HEK293T (cell line): ENCODE results near the gene C10orf67.

Experiments
- FOXK2 ChIP-seq: fragments of 450-650 bp; IDR thresholded peaks from 2 replicates; pipeline ENCODE4 v1.6.1; 2016; ENCODE audit warnings: mild to moderate bottlenecking
- FOXM1 ChIP-seq: fragments of 450-650 bp; IDR thresholded peaks from 2 replicates; pipeline ENCODE4 v1.6.1; 2017; ENCODE audit warnings: mild to moderate bottlenecking, borderline replicate concordance
- SP1 ChIP-seq: fragments of 450-650 bp; IDR thresholded peaks from 2 replicates; pipeline ENCODE4 v1.6.1; 2017
- SUZ12 ChIP-seq: fragments of 450-650 bp; IDR thresholded peaks from 2 replicates; pipeline ENCODE4 v1.6.1; 2016; ENCODE audit warnings: mild to moderate bottlenecking
- ZNF384 ChIP-seq: fragments of 450-650 bp; IDR thresholded peaks from 2 replicates; pipeline ENCODE4 v1.6.1; 2016

GRCh38 chr10:23373156-23373555 is 28.6 kb upstream of the C10orf67 start:
- TF ChIP-seq ZNF384 (no peak), FOXM1 (no peak), SUZ12 (no peak), SP1 (no peak), FOXK2 (no peak)
